SK-N-SH treated with all-trans-retinoic acid at 6 μM for 48 hours (cell line): ENCODE data around the gene ULBP3.

ENCODE experiments used
- ATAC-seq: fragments of 200-7000 bp; cut with Tn5 transposase; 3 replicates; pipeline ENCODE4 v1.9.1; 2020; ENCODE audit warnings: mild to moderate bottlenecking, moderate library complexity
- ARNTL ChIP-seq: fragments of 450-650 bp; formaldehyde crosslinking; IDR thresholded peaks from 2 replicates; pipeline ENCODE4 v1.5.0; 2020; ENCODE audit warnings: low read depth, mild to moderate bottlenecking, moderate library complexity, borderline replicate concordance
- BACH2 ChIP-seq: fragments of 250-450 bp; sonication (Bioruptor Pico); IDR thresholded peaks from 2 replicates; pipeline ENCODE4 v1.9.0; 2021; ENCODE audit warnings: mild to moderate bottlenecking, borderline replicate concordance
- CSDC2 ChIP-seq: fragments of 250-450 bp; sonication (Bioruptor Pico); IDR thresholded peaks from 2 replicates; pipeline ENCODE4 v1.5.0; 2020; ENCODE audit warnings: mild to moderate bottlenecking, moderate library complexity
- ESRRG ChIP-seq: fragments of 250-450 bp; sonication (Bioruptor Pico); IDR thresholded peaks from 2 replicates; pipeline ENCODE4 v1.6.1; 2021; ENCODE audit warnings: mild to moderate bottlenecking
- GLIS3 ChIP-seq: fragments of 250-450 bp; sonication (Bioruptor Pico); IDR thresholded peaks from 2 replicates; pipeline ENCODE4 v1.5.0; 2020; ENCODE audit warnings: mild to moderate bottlenecking, moderate library complexity
- ISL1 ChIP-seq: fragments of 250-450 bp; sonication (Bioruptor Pico); IDR thresholded peaks from 2 replicates; pipeline ENCODE4 v2.1.2; 2022; ENCODE audit warnings: mild to moderate bottlenecking, moderate library complexity
- POU6F1 ChIP-seq: fragments of 250-450 bp; sonication (Bioruptor Pico); IDR thresholded peaks from 2 replicates; pipeline ENCODE4 v1.8.0; 2021; ENCODE audit warnings: low read depth, mild to moderate bottlenecking, moderate library complexity, borderline replicate concordance
- PPARA ChIP-seq: fragments of 250-450 bp; sonication (Bioruptor Pico); IDR thresholded peaks from 2 replicates; pipeline ENCODE4 v1.5.0; 2020; ENCODE audit warnings: mild to moderate bottlenecking, borderline replicate concordance
- SNAI2 ChIP-seq: fragments of 250-450 bp; sonication (Bioruptor Pico); IDR thresholded peaks from 2 replicates; pipeline ENCODE4 v1.5.0; 2020; ENCODE audit warnings: mild to moderate bottlenecking, moderate library complexity
- TSHZ2 ChIP-seq: fragments of 250-450 bp; sonication (Bioruptor Pico); IDR thresholded peaks from 2 replicates; pipeline ENCODE4 v1.5.0; 2020; ENCODE audit warnings: mild to moderate bottlenecking, moderate library complexity
- ZC3H10 ChIP-seq: fragments of 250-450 bp; sonication (Bioruptor Pico); IDR thresholded peaks from 2 replicates; pipeline ENCODE4 v1.5.1; 2021; ENCODE audit warnings: mild to moderate bottlenecking, moderate library complexity
- ZFP3 ChIP-seq: fragments of 250-450 bp; sonication (Bioruptor Pico); IDR thresholded peaks from 2 replicates; pipeline ENCODE4 v1.5.0; 2020; ENCODE audit warnings: mild to moderate bottlenecking, moderate library complexity
- ZFP30 ChIP-seq: fragments of 450-650 bp; formaldehyde crosslinking; IDR thresholded peaks from 2 replicates; pipeline ENCODE4 v1.5.0; 2022; ENCODE audit warnings: mild to moderate bottlenecking, moderate library complexity
- ZNF565 ChIP-seq: fragments of 450-650 bp; formaldehyde crosslinking; conservative IDR thresholded peaks from 2 replicates; pipeline ENCODE4 v1.5.0; 2020; ENCODE audit warnings: low read depth, mild to moderate bottlenecking, moderate library complexity
- ZNF70 ChIP-seq: fragments of 450-650 bp; formaldehyde crosslinking; IDR thresholded peaks from 2 replicates; pipeline ENCODE4 v1.5.0; 2020; ENCODE audit warnings: mild to moderate bottlenecking, moderate library complexity
- ZNF8 ChIP-seq: fragments of 450-650 bp; formaldehyde crosslinking; IDR thresholded peaks from 2 replicates; pipeline ENCODE4 v1.5.0; 2020; ENCODE audit warnings: mild to moderate bottlenecking, moderate library complexity
- TF ChIP-seq, protein P1 (sequence below): fragments of 250-450 bp; sonication (Bioruptor Pico); IDR thresholded peaks from 2 replicates; pipeline ENCODE4 v1.5.1; 2020; ENCODE audit warnings: low read depth, mild to moderate bottlenecking, moderate library complexity
- TF ChIP-seq, protein P2 (sequence below): fragments of 250-450 bp; sonication (Bioruptor Pico); IDR thresholded peaks from 2 replicates; pipeline ENCODE4 v1.8.0; 2020; ENCODE audit warnings: mild to moderate bottlenecking, moderate library complexity, borderline replicate concordance

The ULBP3 gene

GRCh38 chr6:150048099-150048498 is 20.8 kb downstream of the ULBP3 start (continued):
- TF ChIP-seq TSHZ2 (CRISPR knock-in tag) (no peak), ZFP3 (CRISPR knock-in tag) (no peak), ARNTL (no peak)
- TF ChIP-seq, all 23 proteins: peak for 0

DNA sequence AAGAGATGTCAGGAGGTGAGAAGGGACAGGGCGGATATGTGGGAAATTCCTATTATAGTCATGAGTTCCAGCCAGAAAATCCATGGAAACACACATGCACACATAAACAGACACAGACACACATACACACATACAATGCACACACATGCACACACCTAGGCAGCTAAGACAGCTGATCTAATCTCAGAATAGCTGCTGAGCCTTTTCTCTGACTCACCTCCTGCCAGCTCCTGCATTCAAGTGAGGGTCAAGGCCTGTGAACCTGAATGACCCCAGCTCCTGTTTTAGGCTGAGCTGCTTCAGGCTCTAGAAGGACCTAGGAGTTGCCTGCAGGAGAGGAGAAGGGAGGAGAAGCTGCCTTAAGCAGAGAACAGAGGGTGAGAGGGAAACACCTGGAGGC is 22.0 kb downstream of the ULBP3 start:
- ATAC-seq = no peak
- TF ChIP-seq PPARA (CRISPR knock-in tag) = no peak
- no peak for TF ChIP-seq ZC3H10
- no peak for TF ChIP-seq POU6F1 (CRISPR knock-in tag)
- no peak for TF ChIP-seq SNAI2
- TF ChIP-seq ZFP3 (CRISPR knock-in tag) = no peak

DNA sequence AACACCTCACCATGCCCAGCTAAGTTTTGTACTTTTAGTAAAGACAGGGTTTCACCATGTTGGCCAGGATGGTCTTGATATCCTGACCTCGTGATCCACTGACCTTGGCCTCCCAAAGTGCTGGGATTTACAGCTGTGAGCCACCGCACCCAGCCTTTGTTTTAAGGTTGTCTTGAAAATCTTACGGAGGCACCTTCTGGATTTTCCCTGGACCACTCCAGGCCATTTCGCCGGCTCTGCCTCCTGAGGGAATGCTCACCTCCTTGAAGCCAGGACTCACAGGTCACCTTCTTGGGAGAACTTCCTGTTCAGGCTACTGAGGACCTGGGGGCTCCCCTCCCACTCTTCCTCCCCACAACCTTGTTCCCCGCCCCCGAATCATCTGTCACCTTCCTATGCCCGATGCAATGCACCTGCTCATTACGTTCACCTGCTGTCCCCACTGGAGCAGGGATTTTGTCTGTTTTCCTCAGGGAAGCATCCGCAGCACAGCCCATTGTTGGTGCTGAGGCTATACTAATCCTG is 24.2 kb downstream of the ULBP3 start:
- TF ChIP-seq ZNF70 (CRISPR knock-in tag) (no peak), POU6F1 (CRISPR knock-in tag) (no peak), TSHZ2 (CRISPR knock-in tag) (no peak), ZFP30 (CRISPR knock-in tag) (no peak), GLIS3 (CRISPR knock-in tag) (no peak), ZNF565 (no peak), ESRRG (CRISPR knock-in tag) (no peak), CSDC2 (CRISPR knock-in tag) (no peak), BACH2 (CRISPR knock-in tag) (no peak), ZC3H10 (no peak), ZNF8 (CRISPR knock-in tag) (no peak), ISL1 (CRISPR knock-in tag) (no peak)
- TF ChIP-seq, protein P1, sequence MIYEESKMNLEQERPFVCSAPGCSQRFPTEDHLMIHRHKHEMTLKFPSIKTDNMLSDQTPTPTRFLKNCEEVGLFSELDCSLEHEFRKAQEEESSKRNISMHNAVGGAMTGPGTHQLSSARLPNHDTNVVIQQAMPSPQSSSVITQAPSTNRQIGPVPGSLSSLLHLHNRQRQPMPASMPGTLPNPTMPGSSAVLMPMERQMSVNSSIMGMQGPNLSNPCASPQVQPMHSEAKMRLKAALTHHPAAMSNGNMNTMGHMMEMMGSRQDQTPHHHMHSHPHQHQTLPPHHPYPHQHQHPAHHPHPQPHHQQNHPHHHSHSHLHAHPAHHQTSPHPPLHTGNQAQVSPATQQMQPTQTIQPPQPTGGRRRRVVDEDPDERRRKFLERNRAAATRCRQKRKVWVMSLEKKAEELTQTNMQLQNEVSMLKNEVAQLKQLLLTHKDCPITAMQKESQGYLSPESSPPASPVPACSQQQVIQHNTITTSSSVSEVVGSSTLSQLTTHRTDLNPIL = no peak
- TF ChIP-seq, protein P2, sequence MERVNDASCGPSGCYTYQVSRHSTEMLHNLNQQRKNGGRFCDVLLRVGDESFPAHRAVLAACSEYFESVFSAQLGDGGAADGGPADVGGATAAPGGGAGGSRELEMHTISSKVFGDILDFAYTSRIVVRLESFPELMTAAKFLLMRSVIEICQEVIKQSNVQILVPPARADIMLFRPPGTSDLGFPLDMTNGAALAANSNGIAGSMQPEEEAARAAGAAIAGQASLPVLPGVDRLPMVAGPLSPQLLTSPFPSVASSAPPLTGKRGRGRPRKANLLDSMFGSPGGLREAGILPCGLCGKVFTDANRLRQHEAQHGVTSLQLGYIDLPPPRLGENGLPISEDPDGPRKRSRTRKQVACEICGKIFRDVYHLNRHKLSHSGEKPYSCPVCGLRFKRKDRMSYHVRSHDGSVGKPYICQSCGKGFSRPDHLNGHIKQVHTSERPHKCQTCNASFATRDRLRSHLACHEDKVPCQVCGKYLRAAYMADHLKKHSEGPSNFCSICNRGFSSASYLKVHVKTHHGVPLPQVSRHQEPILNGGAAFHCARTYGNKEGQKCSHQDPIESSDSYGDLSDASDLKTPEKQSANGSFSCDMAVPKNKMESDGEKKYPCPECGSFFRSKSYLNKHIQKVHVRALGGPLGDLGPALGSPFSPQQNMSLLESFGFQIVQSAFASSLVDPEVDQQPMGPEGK (CRISPR knock-in tag) = no peak
- no peak for ATAC-seq
